WTC11 (cell line): ENCODE results near the gene IFIT5. TPM values are rescaled to one million over a fixed set of nuclear protein-coding genes. Genes with fewer than 3 reads are reported as not detected.

Experiments
- ATAC-seq: fragments of 200-7000 bp; cut with Tn5 transposase; 2 replicates; pipeline ENCODE4 v1.10.0; 2021; ENCODE audit warnings: mild to moderate bottlenecking, moderate library complexity
- CTCF ChIA-PET: fragments of 300-600 bp; sonication (Branson Sonifier 250); formaldehyde crosslinking; loops from one replicate; lab custom pipeline; 2021; ENCODE audit warnings: antibody characterized with exemption; lab: Charles Lee
- POLR2A ChIA-PET: fragments of 350-600 bp; sonication (Branson Sonifier 250); formaldehyde crosslinking; loops from one replicate; lab custom pipeline; 2021; ENCODE audit warnings: antibody characterized with exemption; lab: Charles Lee
- DNase-seq: peaks from one replicate; pipeline ENCODE4 v3.0.0; 2021; ENCODE audit warnings: low spot score
- H3K27ac Mint-ChIP-seq: 2 replicates; pipeline ENCODE4 v1.8.0; 2021; ENCODE audit warnings: mixed read lengths
- H3K27me3 Mint-ChIP-seq: 2 replicates; pipeline ENCODE4 v1.8.0; 2021; ENCODE audit warnings: low read depth, mild to moderate bottlenecking, moderate library complexity, mixed read lengths
- H3K36me3 Mint-ChIP-seq: 2 replicates; pipeline ENCODE4 v1.8.0; 2021; ENCODE audit warnings: mixed read lengths
- H3K4me1 Mint-ChIP-seq: 2 replicates; pipeline ENCODE4 v1.8.0; 2022; ENCODE audit warnings: mixed read lengths
- H3K4me3 Mint-ChIP-seq: 2 replicates; pipeline ENCODE4 v1.8.0; 2021; ENCODE audit warnings: mild to moderate bottlenecking, moderate library complexity, mixed read lengths
- H3K9me3 Mint-ChIP-seq: 2 replicates; pipeline ENCODE4 v1.8.0; 2021; ENCODE audit warnings: mixed read lengths
- ATF6 ChIP-seq: sonication (generic); formaldehyde crosslinking; IDR thresholded peaks from 2 replicates; pipeline ENCODE4 v1.8.1; 2023; ENCODE audit warnings: mild to moderate bottlenecking, missing genetic modification reagents
- CBFB ChIP-seq: sonication (generic); formaldehyde crosslinking; IDR thresholded peaks from 2 replicates; pipeline ENCODE4 v1.8.1; 2022; ENCODE audit warnings: mild to moderate bottlenecking, low read depth, missing genetic modification reagents
- CDX4 ChIP-seq: fragments of 250-450 bp; sonication (Bioruptor Pico); IDR thresholded peaks from 2 replicates; pipeline ENCODE4 v1.9.0; 2021; ENCODE audit warnings: moderate library complexity, mild to moderate bottlenecking, inconsistent platforms, borderline replicate concordance
- ERG ChIP-seq: fragments of 250-450 bp; sonication (Bioruptor Pico); IDR thresholded peaks from 2 replicates; pipeline ENCODE4 v1.8.0; 2021; ENCODE audit warnings: mild to moderate bottlenecking
- FOXP4 ChIP-seq: sonication (generic); formaldehyde crosslinking; IDR thresholded peaks from 2 replicates; pipeline ENCODE4 v1.8.0; 2022; ENCODE audit warnings: mild to moderate bottlenecking, missing genetic modification reagents
- HMGA2 ChIP-seq: fragments of 250-450 bp; sonication (Bioruptor Pico); IDR thresholded peaks from 2 replicates; pipeline ENCODE4 v1.4.0; 2021; ENCODE audit warnings: mild to moderate bottlenecking, moderate library complexity
- KAT7 ChIP-seq: sonication (generic); formaldehyde crosslinking; IDR thresholded peaks from 2 replicates; pipeline ENCODE4 v1.8.1; 2023; ENCODE audit warnings: missing genetic modification reagents, mild to moderate bottlenecking, borderline replicate concordance
- NFATC4 ChIP-seq: fragments of 250-450 bp; sonication (Bioruptor Pico); IDR thresholded peaks from 2 replicates; pipeline ENCODE4 v1.9.0; 2021; ENCODE audit warnings: mild to moderate bottlenecking
- NFE2L1 ChIP-seq: sonication (generic); formaldehyde crosslinking; IDR thresholded peaks from 2 replicates; pipeline ENCODE4 v1.8.1; 2023; ENCODE audit warnings: missing genetic modification reagents
- NFYB ChIP-seq: sonication (generic); formaldehyde crosslinking; conservative IDR thresholded peaks from 2 replicates; pipeline ENCODE4 v1.8.0; 2022; ENCODE audit warnings: low read depth, missing genetic modification reagents
- NR3C1 ChIP-seq: sonication (generic); formaldehyde crosslinking; conservative IDR thresholded peaks from 2 replicates; pipeline ENCODE4 v1.8.1; 2023; ENCODE audit warnings: low read depth, mild to moderate bottlenecking, missing genetic modification reagents
- OVOL2 ChIP-seq: fragments of 250-450 bp; sonication (Bioruptor Pico); IDR thresholded peaks from 2 replicates; pipeline ENCODE4 v1.9.0; 2021; ENCODE audit warnings: mild to moderate bottlenecking, borderline replicate concordance
- PREB ChIP-seq: sonication (generic); formaldehyde crosslinking; IDR thresholded peaks from 2 replicates; pipeline ENCODE4 v1.8.1; 2022; ENCODE audit warnings: mild to moderate bottlenecking, missing genetic modification reagents, moderate library complexity, borderline replicate concordance
- RELA ChIP-seq: sonication (generic); formaldehyde crosslinking; IDR thresholded peaks from 2 replicates; pipeline ENCODE4 v1.8.1; 2022; ENCODE audit warnings: missing genetic modification reagents, mild to moderate bottlenecking, borderline replicate concordance
- SOX15 ChIP-seq: fragments of 250-450 bp; sonication (Bioruptor Pico); IDR thresholded peaks from 2 replicates; pipeline ENCODE4 v1.9.0; 2021; ENCODE audit warnings: mild to moderate bottlenecking
- STAT6 ChIP-seq: sonication (generic); formaldehyde crosslinking; conservative IDR thresholded peaks from 2 replicates; pipeline ENCODE4 v1.8.1; 2023; ENCODE audit warnings: mild to moderate bottlenecking, low read depth, missing genetic modification reagents, moderate library complexity
- TEAD1 ChIP-seq: sonication (generic); formaldehyde crosslinking; IDR thresholded peaks from 2 replicates; pipeline ENCODE4 v1.8.0; 2022; ENCODE audit warnings: mild to moderate bottlenecking, missing genetic modification reagents
- ZNF317 ChIP-seq: sonication (generic); formaldehyde crosslinking; IDR thresholded peaks from 2 replicates; pipeline ENCODE4 v1.8.1; 2023; ENCODE audit warnings: low read depth, mild to moderate bottlenecking, moderate library complexity, missing genetic modification reagents, borderline replicate concordance
- ZNF396 ChIP-seq: fragments of 250-450 bp; sonication (Bioruptor Pico); IDR thresholded peaks from 2 replicates; pipeline ENCODE4 v1.8.0; 2021; ENCODE audit warnings: mild to moderate bottlenecking, moderate library complexity, borderline replicate concordance
- total RNA-seq: library from RNA; stranded (reverse); gene quantifications from 3 replicates; pipeline ENCODE4 v1.2.3, GENCODE V29; 2021

Gene IFIT5
- total RNA-seq, 1 experiment from 2014 or later = 2.0 TPM

- TF ChIP-seq ERG (CRISPR knock-in tag) (no peak), NFYB (CRISPR knock-in tag) (no peak), NR3C1 (CRISPR knock-in tag) (no peak), TEAD1 (no peak), SOX15 (CRISPR knock-in tag) (no peak)
- TF ChIP-seq, all 79 proteins: peak for 0
Measured at GRCh38 chr10:89466599-89467035, 52.2 kb downstream of the IFIT5 start (continued).

GRCh38 chr10:89468191-89468965, 54.0 kb downstream of the IFIT5 start:
- POLR2A ChIA-PET = no interaction called here
- peaks cover 27% of the 10 kb centered on the region for H3K4me1 Mint-ChIP-seq
- no peaks in the 10 kb centered on the region for H3K36me3 Mint-ChIP-seq
- H3K4me3 Mint-ChIP-seq = no peak overlapping the region
- CTCF ChIA-PET = no interaction called here
- no peaks in the 10 kb centered on the region for H3K9me3 Mint-ChIP-seq
- TF ChIP-seq PREB (CRISPR knock-in tag) = no peak
- TF ChIP-seq OVOL2 = no peak
- TF ChIP-seq RELA = no peak
- no peak for TF ChIP-seq SOX15 (CRISPR knock-in tag)
- no peak for TF ChIP-seq NFATC4
- no peak for TF ChIP-seq CBFB (CRISPR knock-in tag)
- no peak for TF ChIP-seq CDX4 (CRISPR knock-in tag)
- no peak for TF ChIP-seq HMGA2 (CRISPR knock-in tag)
- TF ChIP-seq STAT6 (CRISPR knock-in tag) = no peak
- H3K27me3 Mint-ChIP-seq = no peaks in the 10 kb centered on the region
- DNase-seq (no peak), ATAC-seq (no peak)
- no peak overlapping the region for H3K27ac Mint-ChIP-seq

GRCh38 chr10:89469517-89469916, 55.1 kb downstream of the IFIT5 start:
- ATAC-seq (no peak), DNase-seq (no peak)
- ChIA-PET CTCF (no interaction called here), POLR2A (no interaction called here)
- Mint-ChIP-seq H3K27me3 (no peaks in the 10 kb centered on the region), H3K4me1 (peaks cover 27% of the 10 kb centered on the region), H3K36me3 (no peaks in the 10 kb centered on the region), H3K9me3 (no peaks in the 10 kb centered on the region), H3K27ac (no peak overlapping the region; the same call in 1 of the 2 replicates), H3K4me3 (no peak overlapping the region)
- no peak for TF ChIP-seq NR3C1 (CRISPR knock-in tag)
- no peak for TF ChIP-seq NFE2L1
- no peak for TF ChIP-seq KAT7 (CRISPR knock-in tag)
- TF ChIP-seq ZNF396 = no peak
- TF ChIP-seq ATF6 = no peak
- TF ChIP-seq ZNF317 (CRISPR knock-in tag) = no peak
- no peak for TF ChIP-seq FOXP4 (CRISPR knock-in tag)
